ENCODE measurements around the gene STX18.

- TF ChIP-seq EZH2 (IDR thresholded peaks at IDR 0.05): no peak
- no peak for TF ChIP-seq POLR2AphosphoS5 (IDR thresholded peaks at IDR 0.05; ENCODE audit: borderline replicate concordance, low read depth, low read length)
These were observed 41.8 kb upstream of the STX18 start for GRCh38 chr4:4583606-4584005.
